Measurements from ENCODE around the gene TACC2. TPM values are rescaled to one million over a fixed set of nuclear protein-coding genes. Genes with fewer than 3 reads are reported as not detected.

TACC2 gene
- total RNA-seq, 1 donor from 2014 or later, result not detected

GRCh38 chr10:122299423-122300075 is 310.6 kb downstream of the TACC2 start:
- Mint-ChIP-seq H3K4me1 (ENCODE audit: low read depth) (peaks cover 10% of the 10 kb centered on the region), H3K4me3 (ENCODE audit: low read depth) (no peak overlapping the region), H3K36me3 (ENCODE audit: low read depth) (no peaks in the 10 kb centered on the region), H3K27ac (no peak overlapping the region), H3K9me3 (no peaks in the 10 kb centered on the region), H3K27me3 (ENCODE audit: low read depth) (peaks cover 6% of the 10 kb centered on the region)
- intact Hi-C loops (cut with micrococcal nuclease), result loop anchor here (1.0 to 2.0 kb wide), 3 partner anchors 43 to 136 kb away; partner anchors contain the start of gene PLEKHA1
- DNase-seq (ENCODE audit: low spot score), result no peak

- intact Hi-C loops (cut with micrococcal nuclease), result loop anchor here (2.0 kb wide), 1 partner anchor 74 kb away; the partner anchor contains the start of gene PLEKHA1
- no peak for DNase-seq (ENCODE audit: low spot score)
- Mint-ChIP-seq H3K36me3 (ENCODE audit: low read depth) (no peaks in the 10 kb centered on the region), H3K9me3 (peaks cover 8% of the 10 kb centered on the region), H3K27ac (no peak overlapping the region), H3K27me3 (ENCODE audit: low read depth) (peaks cover 6% of the 10 kb centered on the region), H3K4me1 (ENCODE audit: low read depth) (peaks cover 3% of the 10 kb centered on the region), H3K4me3 (ENCODE audit: low read depth) (no peak overlapping the region)
Measured at GRCh38 chr10:122301055-122301810, 312.3 kb downstream of the TACC2 start.

DNA sequence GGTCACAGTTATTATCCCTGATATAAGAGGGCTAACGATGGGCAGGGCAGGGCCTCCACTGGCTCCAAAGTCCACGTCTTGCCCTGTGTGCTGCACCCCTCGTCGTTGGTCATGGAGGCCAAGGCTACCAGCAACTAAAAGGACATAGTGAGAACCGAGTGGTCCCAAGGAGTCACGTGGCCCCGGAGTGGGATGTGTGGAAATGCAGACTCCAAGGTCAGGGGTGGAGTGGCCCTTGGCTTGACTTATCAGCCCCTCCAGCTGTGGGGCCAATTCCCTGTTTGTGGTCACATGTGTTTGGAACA is 312.8 kb downstream of the TACC2 start:
- Mint-ChIP-seq H3K9me3 (peaks cover 9% of the 10 kb centered on the region), H3K4me3 (ENCODE audit: low read depth) (no peak overlapping the region), H3K4me1 (ENCODE audit: low read depth) (peaks cover 3% of the 10 kb centered on the region), H3K27me3 (ENCODE audit: low read depth) (peaks cover 6% of the 10 kb centered on the region), H3K27ac (no peak overlapping the region), H3K36me3 (ENCODE audit: low read depth) (no peaks in the 10 kb centered on the region)
- intact Hi-C loops (cut with micrococcal nuclease), result loop anchor here (2.0 kb wide), 1 partner anchor 73 kb away; the partner anchor contains the start of gene PLEKHA1
- DNase-seq (ENCODE audit: low spot score), result no peak

DNA sequence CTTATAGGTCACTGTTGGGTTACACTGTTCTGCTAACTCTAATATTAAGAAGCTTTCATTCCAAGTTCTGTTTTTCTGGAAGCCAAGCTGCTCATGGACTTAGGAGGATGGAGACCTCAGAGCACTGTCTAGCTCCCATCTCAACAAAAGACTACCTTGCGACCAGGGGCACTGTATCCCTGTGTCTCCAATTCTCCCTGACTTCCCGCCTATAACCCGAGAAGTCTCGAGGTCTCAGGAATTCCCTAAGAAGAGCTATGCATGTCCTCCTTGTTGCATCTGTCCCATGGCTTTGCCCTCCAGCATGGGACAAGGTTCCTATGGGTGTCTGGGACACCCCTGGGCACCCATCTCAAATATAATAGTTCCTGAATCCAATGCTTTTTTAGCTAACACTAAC is 313.4 kb downstream of the TACC2 start:
- DNase-seq (ENCODE audit: low spot score), result no peak
- Mint-ChIP-seq H3K27me3 (ENCODE audit: low read depth) (peaks cover 3% of the 10 kb centered on the region), H3K36me3 (ENCODE audit: low read depth) (no peaks in the 10 kb centered on the region), H3K9me3 (peaks cover 9% of the 10 kb centered on the region), H3K4me3 (ENCODE audit: low read depth) (no peak overlapping the region), H3K4me1 (ENCODE audit: low read depth) (peaks cover 3% of the 10 kb centered on the region), H3K27ac (no peak overlapping the region)
- intact Hi-C loops (cut with micrococcal nuclease), result no loop called here

DNA sequence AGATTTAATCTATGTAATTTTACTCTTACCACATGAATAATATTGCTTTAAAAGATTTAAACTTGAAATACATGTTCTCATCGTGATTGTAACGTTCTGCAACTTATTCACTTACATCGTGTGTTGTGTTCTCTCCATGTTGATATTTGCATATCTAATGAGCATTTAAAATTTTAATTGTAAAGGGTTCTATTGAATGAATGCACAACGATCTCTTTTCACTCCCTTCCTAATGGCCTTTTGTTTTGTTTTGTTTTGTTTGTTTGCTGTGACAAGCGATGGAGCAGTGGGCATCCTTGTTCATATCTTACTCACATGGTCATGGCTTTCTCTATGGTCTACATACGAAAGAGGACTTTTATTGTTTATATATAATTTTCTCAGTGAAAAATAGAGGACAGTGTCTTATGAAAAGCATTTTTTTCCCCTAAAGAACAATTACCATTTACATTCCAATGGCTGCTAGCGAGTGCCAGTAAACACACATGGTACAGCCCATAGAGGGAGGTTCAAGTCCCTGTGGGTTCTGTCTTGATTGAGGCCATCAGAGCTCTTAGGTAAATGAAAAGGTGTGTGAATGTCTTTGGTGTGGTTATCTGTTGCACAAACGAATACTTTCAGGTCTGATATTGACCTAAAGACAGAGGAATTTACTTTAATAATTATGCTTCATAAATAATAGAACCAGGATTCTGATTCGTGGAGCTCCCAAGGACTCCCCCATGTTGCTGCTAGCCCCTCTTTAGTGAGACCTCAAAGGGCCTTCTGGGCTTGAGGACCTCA is 314.5 kb downstream of the TACC2 start:
- Mint-ChIP-seq H3K36me3 (ENCODE audit: low read depth) (no peaks in the 10 kb centered on the region), H3K27me3 (ENCODE audit: low read depth) (peaks cover 3% of the 10 kb centered on the region), H3K9me3 (peaks cover 9% of the 10 kb centered on the region), H3K4me3 (ENCODE audit: low read depth) (no peak overlapping the region), H3K4me1 (ENCODE audit: low read depth) (peaks cover 3% of the 10 kb centered on the region), H3K27ac (no peak overlapping the region)
- intact Hi-C loops (cut with micrococcal nuclease), result no loop called here
- no peak for DNase-seq (ENCODE audit: low spot score)

Other genes with a start within 250 kb of the TACC2 start
- gene ATE1, start 61.1 kb upstream of the TACC2 start, total RNA-seq, result 33.6 and 34.9 TPM in 2 replicates
- gene NSMCE4A, start 13.9 kb upstream of the TACC2 start, total RNA-seq, result 67.5 and 83.1 TPM in 2 replicates